ENCODE data around the gene CXCL14. TPM values are rescaled to one million over a fixed set of nuclear protein-coding genes. Genes with fewer than 3 reads are reported as not detected.

CXCL14 gene
- total RNA-seq, 1 experiment from 2014 or later: not detected

DNA sequence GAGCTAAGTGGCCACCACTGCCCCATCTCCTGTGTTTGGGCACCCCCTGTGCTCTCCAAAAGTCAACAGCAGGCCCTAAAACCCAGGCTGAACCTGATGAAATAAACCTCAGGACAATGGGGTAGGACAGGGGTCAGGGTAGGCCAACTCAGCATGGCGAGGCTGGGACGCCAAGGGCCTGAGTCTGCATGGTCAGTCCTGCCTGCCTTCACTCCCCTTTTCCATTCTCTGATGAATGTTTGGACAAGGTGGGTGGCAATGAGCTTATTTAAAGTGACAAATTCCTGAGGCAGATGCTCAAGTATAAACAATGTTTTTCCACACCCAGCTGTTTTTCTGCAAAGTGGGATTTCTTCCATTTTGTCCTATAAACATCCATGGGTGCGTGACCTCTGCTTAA, 47.2 kb upstream of the CXCL14 start:
- Histone ChIP-seq H3K4me3 (ENCODE audit: low read depth in 2 of 2, low read length in 2 of 2) (no peak overlapping the region), H3K4me1 (ENCODE audit: control insufficient read depth, insufficient read depth, low read length) (no peaks in the 10 kb centered on the region), H3K9me3 (ENCODE audit: control insufficient read depth, insufficient read depth, low read depth, low read length) (no peaks in the 10 kb centered on the region), H3K27me3 (ENCODE audit: control insufficient read depth, insufficient read depth, low read length) (no peaks in the 10 kb centered on the region; the same call in 1 of the 2 replicates), H3K27ac (ENCODE audit: low read length) (no peak overlapping the region), H3K36me3 (ENCODE audit: control insufficient read depth, insufficient read depth, low read length) (no peaks in the 10 kb centered on the region)
- ChIA-PET POLR2A (no interaction called here), CTCF (no interaction called here)
- BruUV-seq (replicated peaks): no TSS peak
- TF ChIP-seq, protein P1, sequence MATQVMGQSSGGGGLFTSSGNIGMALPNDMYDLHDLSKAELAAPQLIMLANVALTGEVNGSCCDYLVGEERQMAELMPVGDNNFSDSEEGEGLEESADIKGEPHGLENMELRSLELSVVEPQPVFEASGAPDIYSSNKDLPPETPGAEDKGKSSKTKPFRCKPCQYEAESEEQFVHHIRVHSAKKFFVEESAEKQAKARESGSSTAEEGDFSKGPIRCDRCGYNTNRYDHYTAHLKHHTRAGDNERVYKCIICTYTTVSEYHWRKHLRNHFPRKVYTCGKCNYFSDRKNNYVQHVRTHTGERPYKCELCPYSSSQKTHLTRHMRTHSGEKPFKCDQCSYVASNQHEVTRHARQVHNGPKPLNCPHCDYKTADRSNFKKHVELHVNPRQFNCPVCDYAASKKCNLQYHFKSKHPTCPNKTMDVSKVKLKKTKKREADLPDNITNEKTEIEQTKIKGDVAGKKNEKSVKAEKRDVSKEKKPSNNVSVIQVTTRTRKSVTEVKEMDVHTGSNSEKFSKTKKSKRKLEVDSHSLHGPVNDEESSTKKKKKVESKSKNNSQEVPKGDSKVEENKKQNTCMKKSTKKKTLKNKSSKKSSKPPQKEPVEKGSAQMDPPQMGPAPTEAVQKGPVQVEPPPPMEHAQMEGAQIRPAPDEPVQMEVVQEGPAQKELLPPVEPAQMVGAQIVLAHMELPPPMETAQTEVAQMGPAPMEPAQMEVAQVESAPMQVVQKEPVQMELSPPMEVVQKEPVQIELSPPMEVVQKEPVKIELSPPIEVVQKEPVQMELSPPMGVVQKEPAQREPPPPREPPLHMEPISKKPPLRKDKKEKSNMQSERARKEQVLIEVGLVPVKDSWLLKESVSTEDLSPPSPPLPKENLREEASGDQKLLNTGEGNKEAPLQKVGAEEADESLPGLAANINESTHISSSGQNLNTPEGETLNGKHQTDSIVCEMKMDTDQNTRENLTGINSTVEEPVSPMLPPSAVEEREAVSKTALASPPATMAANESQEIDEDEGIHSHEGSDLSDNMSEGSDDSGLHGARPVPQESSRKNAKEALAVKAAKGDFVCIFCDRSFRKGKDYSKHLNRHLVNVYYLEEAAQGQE (IDR thresholded peaks at IDR 0.05; ENCODE audit: insufficient read depth in 1 of 2, low read depth in 2 of 2, low read length in 1 of 2): no peak
- no peak for TF ChIP-seq TCF7L2 (IDR thresholded peaks at IDR 0.05; ENCODE audit: low read depth, low read length)
- TF ChIP-seq, protein P2, sequence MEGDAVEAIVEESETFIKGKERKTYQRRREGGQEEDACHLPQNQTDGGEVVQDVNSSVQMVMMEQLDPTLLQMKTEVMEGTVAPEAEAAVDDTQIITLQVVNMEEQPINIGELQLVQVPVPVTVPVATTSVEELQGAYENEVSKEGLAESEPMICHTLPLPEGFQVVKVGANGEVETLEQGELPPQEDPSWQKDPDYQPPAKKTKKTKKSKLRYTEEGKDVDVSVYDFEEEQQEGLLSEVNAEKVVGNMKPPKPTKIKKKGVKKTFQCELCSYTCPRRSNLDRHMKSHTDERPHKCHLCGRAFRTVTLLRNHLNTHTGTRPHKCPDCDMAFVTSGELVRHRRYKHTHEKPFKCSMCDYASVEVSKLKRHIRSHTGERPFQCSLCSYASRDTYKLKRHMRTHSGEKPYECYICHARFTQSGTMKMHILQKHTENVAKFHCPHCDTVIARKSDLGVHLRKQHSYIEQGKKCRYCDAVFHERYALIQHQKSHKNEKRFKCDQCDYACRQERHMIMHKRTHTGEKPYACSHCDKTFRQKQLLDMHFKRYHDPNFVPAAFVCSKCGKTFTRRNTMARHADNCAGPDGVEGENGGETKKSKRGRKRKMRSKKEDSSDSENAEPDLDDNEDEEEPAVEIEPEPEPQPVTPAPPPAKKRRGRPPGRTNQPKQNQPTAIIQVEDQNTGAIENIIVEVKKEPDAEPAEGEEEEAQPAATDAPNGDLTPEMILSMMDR (IDR thresholded peaks at IDR 0.05): no peak
- no peak for TF ChIP-seq SIN3A (IDR thresholded peaks at IDR 0.05; ENCODE audit: borderline replicate concordance, insufficient read depth, low read depth, low read length)
- TF ChIP-seq POLR2AphosphoS5 (IDR thresholded peaks at IDR 0.05; ENCODE audit: low read depth, low read length): no peak
- ATAC-seq: no peak
- DNase-seq (ENCODE audit: low read depth, low spot score): no peak
- intact Hi-C loops (cut with micrococcal nuclease; ENCODE audit: unreplicated experiment) (no loop called here), in situ Hi-C loops (cut with HindIII; ENCODE audit: low pct_unique_long_range_greater_than_20kb, low sequenced_read_pairs) (no loop called here)

DNA sequence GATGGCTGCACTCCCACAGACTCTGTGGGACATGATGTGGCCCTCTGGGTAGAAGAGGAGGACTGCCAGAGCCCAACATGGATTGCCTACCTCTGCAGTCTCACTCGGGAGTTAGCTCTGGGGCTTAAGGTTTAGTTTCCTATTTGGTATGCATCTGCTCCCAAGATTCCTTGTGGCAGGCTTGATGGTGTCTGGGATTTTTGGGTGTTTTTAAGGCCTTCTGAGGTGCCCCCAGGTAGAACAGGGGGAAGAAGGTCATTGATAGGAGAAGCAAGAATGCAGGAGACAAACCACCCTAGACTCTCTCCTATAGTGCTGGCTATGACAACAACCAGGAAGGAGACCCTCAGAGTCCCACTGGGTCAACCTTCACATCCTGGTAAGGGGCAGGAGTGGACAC, 46.7 kb upstream of the CXCL14 start:
- DNase-seq (ENCODE audit: low read depth, low spot score) (no peak), ATAC-seq (no peak)
- Histone ChIP-seq H3K36me3 (ENCODE audit: control insufficient read depth, insufficient read depth, low read length) (no peaks in the 10 kb centered on the region), H3K4me3 (ENCODE audit: low read depth in 2 of 2, low read length in 2 of 2) (no peak overlapping the region), H3K27me3 (ENCODE audit: control insufficient read depth, insufficient read depth, low read length) (no peaks in the 10 kb centered on the region; the same call in 1 of the 2 replicates), H3K4me1 (ENCODE audit: control insufficient read depth, insufficient read depth, low read length) (no peaks in the 10 kb centered on the region), H3K9me3 (ENCODE audit: control insufficient read depth, insufficient read depth, low read depth, low read length) (no peaks in the 10 kb centered on the region), H3K27ac (ENCODE audit: low read length) (no peak overlapping the region)
- no TSS peak for BruUV-seq (replicated peaks)
- TF ChIP-seq, protein P2 (IDR thresholded peaks at IDR 0.05): no peak
- POLR2A ChIA-PET: no interaction called here
- in situ Hi-C loops (cut with HindIII; ENCODE audit: low pct_unique_long_range_greater_than_20kb, low sequenced_read_pairs): no loop called here
- intact Hi-C loops (cut with micrococcal nuclease; ENCODE audit: unreplicated experiment): no loop called here
- CTCF ChIA-PET: no interaction called here

DNA sequence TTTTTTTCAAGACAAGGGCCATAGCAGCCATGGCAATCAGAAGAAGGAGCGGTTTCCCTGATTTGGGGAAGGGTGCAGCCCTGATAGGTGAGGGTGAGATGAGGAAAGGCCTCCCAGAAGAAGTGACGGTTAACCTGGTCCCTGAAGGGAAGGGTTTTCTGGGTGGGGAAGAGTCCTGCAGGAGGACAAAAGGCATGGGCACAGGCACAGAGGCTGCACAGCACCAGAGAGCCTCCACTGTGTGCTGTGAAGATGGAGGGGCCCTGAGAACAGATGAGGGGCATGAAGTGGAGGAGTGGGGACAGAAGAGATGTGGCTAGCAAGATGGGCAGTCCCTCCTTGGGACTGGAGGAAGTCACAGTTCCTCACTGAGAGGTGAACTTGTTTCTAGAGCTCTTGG, 46.3 kb upstream of the CXCL14 start:
- in situ Hi-C loops (cut with HindIII; ENCODE audit: low pct_unique_long_range_greater_than_20kb, low sequenced_read_pairs): no loop called here
- no TSS peak for BruUV-seq (replicated peaks)
- no peaks in the 10 kb centered on the region; the same call in 1 of the 2 replicates for H3K27me3 ChIP-seq (ENCODE audit: control insufficient read depth, insufficient read depth, low read length)
- intact Hi-C loops (cut with micrococcal nuclease; ENCODE audit: unreplicated experiment): no loop called here
- H3K27ac ChIP-seq (ENCODE audit: low read length): no peak overlapping the region
- no peak overlapping the region for H3K4me3 ChIP-seq (ENCODE audit: low read depth in 2 of 2, low read length in 2 of 2)
- no peaks in the 10 kb centered on the region for H3K9me3 ChIP-seq (ENCODE audit: control insufficient read depth, insufficient read depth, low read depth, low read length)
- TF ChIP-seq, protein P2 (IDR thresholded peaks at IDR 0.05): no peak
- TF ChIP-seq, protein P1 (IDR thresholded peaks at IDR 0.05; ENCODE audit: insufficient read depth in 1 of 2, low read depth in 2 of 2, low read length in 1 of 2): no peak
- TF ChIP-seq TCF7L2 (IDR thresholded peaks at IDR 0.05; ENCODE audit: low read depth, low read length) (no peak), POLR2AphosphoS5 (IDR thresholded peaks at IDR 0.05; ENCODE audit: low read depth, low read length) (no peak), SIN3A (IDR thresholded peaks at IDR 0.05; ENCODE audit: borderline replicate concordance, insufficient read depth, low read depth, low read length) (no peak)
- CTCF ChIA-PET: no interaction called here
- no peak for DNase-seq (ENCODE audit: low read depth, low spot score)
- H3K36me3 ChIP-seq (ENCODE audit: control insufficient read depth, insufficient read depth, low read length): no peaks in the 10 kb centered on the region
- H3K4me1 ChIP-seq (ENCODE audit: control insufficient read depth, insufficient read depth, low read length): no peaks in the 10 kb centered on the region
- POLR2A ChIA-PET: no interaction called here
- no peak for ATAC-seq

Measured in Panc1 (cell line).